GM18517 (cell line): ENCODE measurements around the gene SNX12.
A peak's percentile ranks its signal among the peaks of the same experiment; 100 is the strongest.

Experiments used
- ATAC-seq: cut with Tn5 transposase; IDR thresholded peaks from one replicate; pipeline ENCODE4 v1.9.1; 2021; ENCODE audit warnings: mild to moderate bottlenecking, moderate library complexity; ENCODE audit not compliant: unreplicated experiment

SNX12 gene

GRCh38 chrX:71068044-71068918, at the start of gene SNX12:
SNX12 (minus strand) TSS chrX:71068334; CDS start chrX:71068306, 28 bp downstream.
- peak; percentile 96 for ATAC-seq

DNA sequence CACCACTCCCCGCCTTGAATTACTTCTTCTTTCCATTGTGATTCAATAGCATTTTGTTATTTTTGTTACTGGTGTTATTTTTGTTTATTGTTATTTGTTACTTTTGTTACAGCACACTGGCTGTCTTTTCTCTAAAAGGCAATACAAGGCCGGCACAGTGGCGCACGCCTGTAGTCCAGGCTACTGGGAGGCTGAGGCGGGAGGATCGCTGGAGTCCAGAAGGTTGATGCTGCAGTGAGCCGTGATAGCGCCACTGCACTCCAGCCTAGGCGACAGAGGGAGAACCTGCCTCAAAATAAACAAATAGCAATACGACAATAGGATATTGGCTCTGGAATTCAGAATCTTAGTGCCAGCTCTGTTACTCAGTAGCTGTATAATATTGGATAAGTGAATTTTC, 49.2 kb upstream of the SNX12 start:
- no peak for ATAC-seq

GRCh38 chrX:71111921-71112431, 43.8 kb upstream of the SNX12 start:
- peak; percentile 15 for ATAC-seq

GRCh38 chrX:71111141-71111843, 43.2 kb upstream of the SNX12 start, which contains the start of gene IL2RG:
IL2RG (minus strand) TSS chrX:71111577; CDS start chrX:71111539, 38 bp downstream.
- peak; percentile 94 for ATAC-seq

DNA sequence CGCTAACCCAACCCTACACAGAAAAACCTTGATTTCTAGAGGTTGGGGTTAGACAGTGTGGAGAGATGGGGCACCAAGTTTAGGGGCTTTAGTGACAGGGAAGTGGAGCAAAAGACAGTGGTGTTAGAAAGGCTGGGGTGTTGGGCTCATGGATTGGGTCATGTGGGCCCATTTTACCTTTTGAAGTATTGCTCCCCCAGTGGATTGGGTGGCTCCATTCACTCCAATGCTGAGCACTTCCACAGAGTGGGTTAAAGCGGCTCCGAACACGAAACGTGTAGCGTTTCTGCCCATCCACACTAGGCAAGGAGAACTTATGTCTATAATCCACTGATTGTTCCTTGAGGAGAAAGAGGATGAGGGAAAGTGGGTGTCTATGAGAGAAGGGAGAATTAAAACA, 40.9 kb upstream of the SNX12 start:
- ATAC-seq: no peak

GRCh38 chrX:71107762-71108360, 39.7 kb upstream of the SNX12 start:
- no peak for ATAC-seq

DNA sequence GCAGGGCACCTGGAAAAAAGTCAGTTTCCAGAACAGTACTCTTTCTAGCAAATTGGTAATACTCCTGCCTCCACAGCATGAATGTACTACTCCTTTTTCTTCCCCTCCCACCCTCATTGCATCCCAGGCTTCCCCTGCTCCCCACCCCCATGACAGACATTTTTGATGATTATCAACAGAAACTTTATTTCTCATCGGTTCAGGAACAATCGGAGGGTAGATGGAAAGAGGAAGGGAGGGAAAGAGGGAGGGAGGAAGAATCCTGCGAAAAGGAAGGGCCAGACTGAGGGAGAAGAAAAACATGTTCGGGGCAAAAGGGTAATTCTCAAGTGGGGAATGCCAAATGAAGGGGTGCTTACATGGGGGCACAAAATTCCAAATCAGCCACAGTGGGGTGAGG, 39.1 kb upstream of the SNX12 start:
- no peak for ATAC-seq

- no peak for ATAC-seq
These were observed 38.3 kb upstream of the SNX12 start, which contains the start of gene CXorf65 for GRCh38 chrX:71106427-71106826. CXorf65 (minus strand) TSS chrX:71106740; CDS start chrX:71106556, 184 bp downstream.

- ATAC-seq: no peak
These were observed 37.5 kb upstream of the SNX12 start for GRCh38 chrX:71105628-71106027.

- no peak for ATAC-seq
These were observed 35.2 kb upstream of the SNX12 start for GRCh38 chrX:71103110-71103983.

GRCh38 chrX:71102292-71102691, 34.2 kb upstream of the SNX12 start:
- no peak for ATAC-seq

DNA sequence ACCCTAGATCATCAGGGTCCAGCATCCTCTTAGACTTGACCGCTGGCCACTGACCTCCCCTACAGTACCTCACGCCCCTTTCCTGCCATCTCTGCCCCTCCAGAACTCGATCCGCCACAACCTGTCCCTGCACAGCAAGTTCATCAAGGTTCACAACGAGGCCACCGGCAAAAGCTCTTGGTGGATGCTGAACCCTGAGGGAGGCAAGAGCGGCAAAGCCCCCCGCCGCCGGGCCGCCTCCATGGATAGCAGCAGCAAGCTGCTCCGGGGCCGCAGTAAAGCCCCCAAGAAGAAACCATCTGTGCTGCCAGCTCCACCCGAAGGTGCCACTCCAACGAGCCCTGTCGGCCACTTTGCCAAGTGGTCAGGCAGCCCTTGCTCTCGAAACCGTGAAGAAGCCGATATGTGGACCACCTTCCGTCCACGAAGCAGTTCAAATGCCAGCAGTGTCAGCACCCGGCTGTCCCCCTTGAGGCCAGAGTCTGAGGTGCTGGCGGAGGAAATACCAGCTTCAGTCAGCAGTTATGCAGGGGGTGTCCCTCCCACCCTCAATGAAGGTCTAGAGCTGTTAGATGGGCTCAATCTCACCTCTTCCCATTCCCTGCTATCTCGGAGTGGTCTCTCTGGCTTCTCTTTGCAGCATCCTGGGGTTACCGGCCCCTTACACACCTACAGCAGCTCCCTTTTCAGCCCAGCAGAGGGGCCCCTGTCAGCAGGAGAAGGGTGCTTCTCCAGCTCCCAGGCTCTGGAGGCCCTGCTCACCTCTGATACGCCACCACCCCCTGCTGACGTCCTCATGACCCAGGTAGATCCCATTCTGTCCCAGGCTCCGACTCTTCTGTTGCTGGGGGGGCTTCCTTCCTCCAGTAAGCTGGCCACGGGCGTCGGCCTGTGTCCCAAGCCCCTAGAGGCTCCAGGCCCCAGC, 32.7 kb upstream of the SNX12 start:
- no peak for ATAC-seq

GRCh38 chrX:71099736-71100135, 31.6 kb upstream of the SNX12 start:
- no peak for ATAC-seq

- ATAC-seq: no peak
These were observed 30.9 kb upstream of the SNX12 start for GRCh38 chrX:71098951-71099506.

DNA sequence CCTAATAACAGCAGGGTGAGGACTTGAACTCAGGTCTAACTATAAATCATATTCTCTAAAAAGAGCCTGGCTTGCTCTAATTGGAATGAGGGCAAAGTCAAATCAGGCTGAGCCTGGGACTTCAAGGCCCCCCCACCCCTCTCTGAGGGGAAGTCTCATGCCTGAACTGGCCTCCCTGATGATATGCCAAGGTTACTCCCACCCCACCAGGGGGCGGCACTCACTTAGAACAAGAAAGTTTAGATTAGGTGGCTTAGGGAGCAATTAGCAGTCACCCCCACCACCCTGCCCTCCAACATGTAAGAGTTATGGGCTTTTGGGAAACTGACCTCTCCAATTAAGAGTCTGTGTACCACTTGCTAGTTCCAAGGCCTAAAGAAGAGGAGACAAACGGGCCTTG, 30.2 kb upstream of the SNX12 start:
- ATAC-seq: no peak

DNA sequence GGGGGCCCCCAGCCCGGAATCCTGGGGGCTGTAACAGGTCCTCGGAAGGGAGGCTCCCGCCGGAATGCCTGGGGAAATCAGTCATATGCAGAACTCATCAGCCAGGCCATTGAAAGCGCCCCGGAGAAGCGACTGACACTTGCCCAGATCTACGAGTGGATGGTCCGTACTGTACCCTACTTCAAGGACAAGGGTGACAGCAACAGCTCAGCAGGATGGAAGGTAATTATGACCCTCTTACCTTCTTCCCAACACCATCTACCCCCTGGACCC, 28.6 kb upstream of the SNX12 start:
- ATAC-seq: no peak

- ATAC-seq: no peak
These were observed 28.0 kb upstream of the SNX12 start for GRCh38 chrX:71095981-71096759.

DNA sequence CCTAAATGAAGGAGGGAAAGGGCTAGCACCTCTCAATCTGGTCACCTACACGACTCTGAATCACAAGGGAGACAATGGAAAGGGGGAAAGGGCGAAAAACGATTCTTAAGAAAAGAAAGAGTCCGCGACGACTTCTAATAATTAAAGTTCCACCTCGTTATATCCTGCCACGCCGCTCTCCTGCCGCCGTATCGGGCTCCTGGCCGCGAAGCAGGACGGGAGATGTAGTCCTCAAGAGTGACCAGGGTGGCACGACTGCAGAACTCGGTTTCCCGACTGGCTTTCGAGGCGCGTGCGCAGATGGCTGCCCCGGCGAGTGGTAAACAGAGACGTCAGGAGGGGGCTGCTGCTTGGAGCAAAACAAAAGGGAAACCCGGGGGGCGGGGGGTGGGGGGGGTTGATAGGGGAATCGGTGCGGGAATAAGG, 27.4 kb upstream of the SNX12 start, which contains the start of gene FOXO4:
TSS of gene FOXO4 (plus strand) at position 297 of the 426 bp plus-strand sequence. CDS start 678 bp downstream, outside the sequence.
- ATAC-seq: peak; percentile 85
